ENCODE measurements around the gene CSF3.

Gene CSF3

DNA sequence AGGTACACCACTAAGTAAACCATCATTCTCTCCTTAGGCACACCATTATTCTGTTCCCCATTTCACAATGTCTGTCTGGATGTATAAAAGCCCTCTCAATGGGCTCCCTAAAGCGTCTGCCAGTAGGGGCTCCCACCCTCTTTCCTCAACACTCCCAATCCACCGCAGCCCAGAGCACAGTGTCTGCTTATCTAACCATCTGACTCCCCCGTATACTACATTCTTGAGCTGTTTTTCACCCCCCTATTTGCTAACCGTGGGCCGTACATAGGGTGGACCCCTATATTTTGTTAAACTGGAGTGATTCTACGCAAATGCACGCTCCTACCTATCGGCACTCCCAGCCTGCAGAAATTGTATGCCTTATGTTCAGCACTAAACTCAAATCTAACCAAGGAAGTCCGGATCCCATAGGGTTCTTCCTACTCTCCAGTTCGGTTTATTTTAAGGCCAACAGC lies 35.3 kb upstream of the CSF3 start:
- H3K9me3 ChIP-seq (replicated peaks; ENCODE audit: low read length) = no peaks in the 10 kb centered on the region
- H3K4me3 ChIP-seq (ENCODE audit: low read length) = peak overlapping the region; percentile 77
- peaks cover 3% of the 10 kb centered on the region for H3K27me3 ChIP-seq (ENCODE audit: control insufficient read depth, insufficient read depth, low read length)
- peak overlapping the region; percentile 92 for H3K4me2 ChIP-seq (ENCODE audit: low read length)
- peaks cover 8% of the 10 kb centered on the region for H3K36me3 ChIP-seq (ENCODE audit: insufficient read depth, low read length)
- H3K4me1 ChIP-seq (ENCODE audit: control insufficient read depth, insufficient read depth, low read length) = peaks cover 24% of the 10 kb centered on the region
- peak overlapping the region; percentile 74 for H3K9ac ChIP-seq (ENCODE audit: low read depth, low read length)

DNA sequence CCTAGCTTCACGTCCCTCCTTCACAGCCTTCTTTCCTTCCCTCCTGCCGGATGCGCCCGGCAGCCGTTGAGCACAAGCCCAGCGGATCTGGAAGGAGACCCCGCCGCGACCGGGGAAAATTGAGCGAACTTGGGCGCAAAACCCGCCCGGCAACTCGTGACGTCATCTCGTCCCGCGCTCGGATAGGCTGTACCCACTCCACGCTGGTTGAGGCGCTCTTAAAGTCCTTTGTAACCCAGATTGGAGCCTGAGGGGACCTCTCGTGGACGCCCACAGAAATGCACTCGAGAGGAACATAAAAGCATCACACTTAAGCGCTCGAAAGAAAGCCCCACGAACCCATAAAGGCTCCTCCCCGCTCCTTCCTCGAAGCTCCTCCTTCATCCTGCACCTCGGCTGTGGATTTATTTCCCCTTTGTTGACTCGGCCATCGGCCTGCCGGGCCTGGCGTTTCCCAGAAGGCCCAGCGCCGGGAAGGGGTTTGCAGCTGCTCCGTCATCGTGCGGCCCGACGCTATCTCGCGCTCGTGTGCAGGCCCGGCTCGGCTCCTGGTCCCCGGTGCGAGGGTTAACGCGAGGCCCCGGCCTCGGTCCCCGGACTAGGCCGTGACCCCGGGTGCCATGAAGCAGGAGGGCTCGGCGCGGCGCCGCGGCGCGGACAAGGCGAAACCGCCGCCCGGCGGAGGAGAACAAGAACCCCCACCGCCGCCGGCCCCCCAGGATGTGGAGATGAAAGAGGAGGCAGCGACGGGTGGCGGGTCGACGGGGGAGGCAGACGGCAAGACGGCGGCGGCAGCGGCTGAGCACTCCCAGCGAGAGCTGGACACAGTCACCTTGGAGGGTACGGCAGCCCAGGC lies 34.7 kb upstream of the CSF3 start, which contains the start of gene PSMD3:
Gene PSMD3, plus strand, starts transcription at position 457 of the 856 bp plus-strand sequence. Its CDS starts 164 bp downstream, at position 621.
- Histone ChIP-seq H3K9ac (ENCODE audit: low read depth, low read length) (peak within 1 kb of the TSS; percentile 99), H3K27me3 (ENCODE audit: control insufficient read depth, insufficient read depth, low read length) (peaks cover 2% of the 10 kb centered on the region), H3K36me3 (ENCODE audit: insufficient read depth, low read length) (peaks cover 15% of the 10 kb centered on the region), H3K9me3 (replicated peaks; ENCODE audit: low read length) (no peaks in the 10 kb centered on the region), H3K4me3 (ENCODE audit: low read length) (peak within 1 kb of the TSS; percentile 97), H3K4me2 (ENCODE audit: low read length) (peak within 1 kb of the TSS; percentile 98), H3K4me1 (ENCODE audit: control insufficient read depth, insufficient read depth, low read length) (peaks cover 24% of the 10 kb centered on the region)

DNA sequence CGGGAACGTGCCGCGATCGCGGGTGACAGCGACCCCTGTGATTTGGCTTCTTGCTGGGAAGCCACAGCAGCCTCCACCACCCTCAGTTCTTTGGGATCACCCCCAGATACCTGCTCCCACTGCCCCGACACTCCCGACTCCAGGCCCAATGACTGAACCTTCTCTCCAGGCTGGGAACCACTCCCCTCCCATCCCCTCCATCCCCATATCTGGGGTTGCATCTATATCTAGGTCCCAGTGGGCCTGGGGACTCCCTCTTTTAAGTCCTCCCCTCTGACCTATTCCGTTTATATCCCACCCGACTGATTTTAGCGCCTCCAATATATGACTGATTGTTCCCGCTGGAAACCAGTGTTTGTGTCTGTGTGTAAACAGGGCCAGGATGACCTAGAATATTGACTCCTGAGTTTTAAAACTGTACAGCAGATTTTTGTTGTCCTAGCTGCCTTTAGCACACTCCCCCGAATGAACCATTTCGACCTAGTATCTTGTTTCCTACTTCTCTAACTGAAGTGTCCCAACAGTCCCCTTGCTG lies 34.0 kb upstream of the CSF3 start:
- Histone ChIP-seq H3K9me3 (replicated peaks; ENCODE audit: low read length) (no peaks in the 10 kb centered on the region), H3K4me1 (ENCODE audit: control insufficient read depth, insufficient read depth, low read length) (peaks cover 24% of the 10 kb centered on the region), H3K4me2 (ENCODE audit: low read length) (peak overlapping the region; percentile 98), H3K9ac (ENCODE audit: low read depth, low read length) (peak overlapping the region; percentile 99), H3K36me3 (ENCODE audit: insufficient read depth, low read length) (peaks cover 21% of the 10 kb centered on the region), H3K4me3 (ENCODE audit: low read length) (peak overlapping the region; percentile 97), H3K27me3 (ENCODE audit: control insufficient read depth, insufficient read depth, low read length) (no peaks in the 10 kb centered on the region)

DNA sequence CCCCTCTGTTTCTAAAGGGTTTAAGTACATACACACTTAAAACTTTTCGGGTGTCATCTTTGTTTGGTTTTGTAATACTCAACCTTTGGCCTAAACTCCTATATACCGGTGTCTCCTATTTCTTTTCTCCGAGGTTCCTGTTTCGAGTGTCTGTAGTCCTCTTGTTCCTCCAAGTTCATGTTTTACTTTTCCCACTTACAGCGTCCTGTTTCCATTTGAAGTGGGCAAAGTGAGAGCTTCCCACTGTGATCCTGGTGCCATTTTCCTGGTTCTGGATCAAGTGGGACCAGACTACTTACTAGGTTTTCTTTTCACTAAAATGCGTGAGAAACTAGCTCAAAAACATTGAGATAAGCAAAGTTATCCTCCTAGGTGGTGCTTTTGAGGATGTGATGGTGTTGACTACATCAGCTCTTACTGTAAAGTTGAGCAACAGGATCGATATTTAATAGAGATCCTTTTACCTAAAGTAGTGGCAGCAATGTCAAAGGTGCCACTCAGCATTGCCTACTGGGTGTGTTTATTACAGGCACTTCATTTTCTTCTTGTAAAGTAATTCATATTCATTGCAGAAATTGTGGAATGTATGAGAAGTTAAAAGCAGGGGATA lies 33.4 kb upstream of the CSF3 start:
- H3K4me3 ChIP-seq (ENCODE audit: low read length) = peak overlapping the region; percentile 97
- H3K9ac ChIP-seq (ENCODE audit: low read depth, low read length) = peak overlapping the region; percentile 99
- peaks cover 27% of the 10 kb centered on the region for H3K36me3 ChIP-seq (ENCODE audit: insufficient read depth, low read length)
- H3K9me3 ChIP-seq (replicated peaks; ENCODE audit: low read length) = no peaks in the 10 kb centered on the region
- peak overlapping the region; percentile 98 for H3K4me2 ChIP-seq (ENCODE audit: low read length)
- H3K27me3 ChIP-seq (ENCODE audit: control insufficient read depth, insufficient read depth, low read length) = no peaks in the 10 kb centered on the region
- H3K4me1 ChIP-seq (ENCODE audit: control insufficient read depth, insufficient read depth, low read length) = peaks cover 24% of the 10 kb centered on the region

- Histone ChIP-seq H3K9me3 (replicated peaks; ENCODE audit: low read length) (no peaks in the 10 kb centered on the region), H3K27me3 (ENCODE audit: control insufficient read depth, insufficient read depth, low read length) (no peaks in the 10 kb centered on the region), H3K4me2 (ENCODE audit: low read length) (no peak overlapping the region), H3K4me1 (ENCODE audit: control insufficient read depth, insufficient read depth, low read length) (no peaks in the 10 kb centered on the region), H3K4me3 (ENCODE audit: low read length) (no peak overlapping the region), H3K9ac (ENCODE audit: low read depth, low read length) (no peak overlapping the region), H3K36me3 (ENCODE audit: insufficient read depth, low read length) (peaks cover 91% of the 10 kb centered on the region)
These were observed 26.9 kb upstream of the CSF3 start for GRCh38 chr17:39988206-39988810.

DNA sequence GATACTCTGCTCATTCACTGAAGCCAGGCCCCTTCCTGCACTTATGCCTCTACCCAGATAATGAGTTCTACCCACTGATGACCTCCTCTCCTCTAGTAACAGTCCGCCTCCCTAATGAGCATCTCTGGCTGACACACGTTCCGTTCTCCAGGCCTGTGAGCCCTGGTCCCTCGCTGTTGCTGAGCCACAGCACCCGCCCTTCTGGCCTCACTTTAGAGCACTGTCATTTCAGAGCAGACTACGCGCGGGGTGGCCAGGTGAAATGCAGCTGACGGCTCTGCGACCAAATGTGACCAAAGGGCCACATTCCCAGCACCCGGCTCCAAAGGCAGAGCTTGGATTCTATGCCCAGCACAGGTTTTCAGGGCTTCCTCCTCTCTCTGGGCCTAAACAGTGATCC lies 20.8 kb upstream of the CSF3 start:
- H3K4me2 ChIP-seq (ENCODE audit: low read length) = no peak overlapping the region
- no peak overlapping the region for H3K4me3 ChIP-seq (ENCODE audit: low read length)
- H3K27me3 ChIP-seq (ENCODE audit: control insufficient read depth, insufficient read depth, low read length) = no peaks in the 10 kb centered on the region
- H3K9me3 ChIP-seq (replicated peaks; ENCODE audit: low read length) = no peaks in the 10 kb centered on the region
- no peak overlapping the region for H3K9ac ChIP-seq (ENCODE audit: low read depth, low read length)
- peaks cover 86% of the 10 kb centered on the region for H3K36me3 ChIP-seq (ENCODE audit: insufficient read depth, low read length)
- no peaks in the 10 kb centered on the region for H3K4me1 ChIP-seq (ENCODE audit: control insufficient read depth, insufficient read depth, low read length)

DNA sequence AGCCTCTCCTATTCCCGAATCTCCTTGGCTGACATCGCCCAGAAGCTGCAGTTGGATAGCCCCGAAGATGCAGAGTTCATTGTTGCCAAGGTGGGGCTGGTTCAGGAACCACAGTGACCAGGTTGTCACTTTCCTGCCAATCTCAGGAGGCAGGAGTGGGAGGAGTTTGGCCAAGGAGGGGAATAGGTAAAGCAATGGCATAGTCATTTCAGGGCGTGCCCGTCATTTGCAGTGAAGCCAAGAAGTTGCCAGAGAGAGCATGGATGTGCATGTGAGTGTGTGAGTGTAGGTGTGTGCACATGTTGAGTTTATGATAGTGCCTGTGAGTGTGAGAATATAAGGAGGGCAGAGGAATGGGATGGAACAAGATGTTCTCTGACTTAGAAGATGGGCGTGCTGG lies 19.8 kb upstream of the CSF3 start:
- Histone ChIP-seq H3K9ac (ENCODE audit: low read depth, low read length) (no peak overlapping the region), H3K36me3 (ENCODE audit: insufficient read depth, low read length) (peaks cover 76% of the 10 kb centered on the region), H3K9me3 (replicated peaks; ENCODE audit: low read length) (no peaks in the 10 kb centered on the region), H3K4me3 (ENCODE audit: low read length) (no peak overlapping the region), H3K4me2 (ENCODE audit: low read length) (no peak overlapping the region), H3K4me1 (ENCODE audit: control insufficient read depth, insufficient read depth, low read length) (no peaks in the 10 kb centered on the region), H3K27me3 (ENCODE audit: control insufficient read depth, insufficient read depth, low read length) (no peaks in the 10 kb centered on the region)

DNA sequence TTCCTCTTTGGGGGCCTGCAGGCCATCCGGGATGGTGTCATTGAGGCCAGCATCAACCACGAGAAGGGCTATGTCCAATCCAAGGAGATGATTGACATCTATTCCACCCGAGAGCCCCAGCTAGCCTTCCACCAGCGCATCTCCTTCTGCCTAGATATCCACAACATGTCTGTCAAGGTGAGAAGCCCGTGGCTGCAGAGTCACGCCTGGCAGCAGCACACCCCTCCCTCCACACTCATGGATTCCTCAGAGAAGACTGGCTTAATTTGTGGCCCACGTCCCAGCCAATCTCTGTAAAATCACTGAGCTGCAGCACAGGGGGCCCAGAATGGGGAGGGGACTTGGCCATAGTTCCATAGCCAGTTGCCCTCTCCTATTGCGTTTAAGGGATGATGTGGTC lies 19.1 kb upstream of the CSF3 start:
- H3K9me3 ChIP-seq (replicated peaks; ENCODE audit: low read length) = no peaks in the 10 kb centered on the region
- peaks cover 69% of the 10 kb centered on the region for H3K36me3 ChIP-seq (ENCODE audit: insufficient read depth, low read length)

GRCh38 chr17:39996800-39997199 lies 18.4 kb upstream of the CSF3 start:
- Histone ChIP-seq H3K9ac (ENCODE audit: low read depth, low read length) (no peak overlapping the region), H3K4me3 (ENCODE audit: low read length) (no peak overlapping the region), H3K36me3 (ENCODE audit: insufficient read depth, low read length) (peaks cover 62% of the 10 kb centered on the region), H3K27me3 (ENCODE audit: control insufficient read depth, insufficient read depth, low read length) (no peaks in the 10 kb centered on the region), H3K9me3 (replicated peaks; ENCODE audit: low read length) (no peaks in the 10 kb centered on the region), H3K4me2 (ENCODE audit: low read length) (no peak overlapping the region), H3K4me1 (ENCODE audit: control insufficient read depth, insufficient read depth, low read length) (no peaks in the 10 kb centered on the region)

More for the DNA sequence above, 19.1 kb upstream of the CSF3 start:
- H3K4me1 ChIP-seq (ENCODE audit: control insufficient read depth, insufficient read depth, low read length) = no peaks in the 10 kb centered on the region
- no peak overlapping the region for H3K4me2 ChIP-seq (ENCODE audit: low read length)
- H3K27me3 ChIP-seq (ENCODE audit: control insufficient read depth, insufficient read depth, low read length) = no peaks in the 10 kb centered on the region
- H3K9ac ChIP-seq (ENCODE audit: low read depth, low read length) = no peak overlapping the region
- no peak overlapping the region for H3K4me3 ChIP-seq (ENCODE audit: low read length)

DNA sequence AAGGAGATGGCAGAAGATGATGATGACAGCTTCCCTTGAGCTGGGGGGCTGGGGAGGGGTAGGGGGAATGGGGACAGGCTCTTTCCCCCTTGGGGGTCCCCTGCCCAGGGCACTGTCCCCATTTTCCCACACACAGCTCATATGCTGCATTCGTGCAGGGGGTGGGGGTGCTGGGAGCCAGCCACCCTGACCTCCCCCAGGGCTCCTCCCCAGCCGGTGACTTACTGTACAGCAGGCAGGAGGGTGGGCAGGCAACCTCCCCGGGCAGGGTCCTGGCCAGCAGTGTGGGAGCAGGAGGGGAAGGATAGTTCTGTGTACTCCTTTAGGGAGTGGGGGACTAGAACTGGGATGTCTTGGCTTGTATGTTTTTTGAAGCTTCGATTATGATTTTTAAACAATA lies 17.7 kb upstream of the CSF3 start:
- no peaks in the 10 kb centered on the region for H3K27me3 ChIP-seq (ENCODE audit: control insufficient read depth, insufficient read depth, low read length)
- no peak overlapping the region for H3K4me2 ChIP-seq (ENCODE audit: low read length)
- H3K9ac ChIP-seq (ENCODE audit: low read depth, low read length) = no peak overlapping the region
- H3K4me1 ChIP-seq (ENCODE audit: control insufficient read depth, insufficient read depth, low read length) = no peaks in the 10 kb centered on the region
- peaks cover 55% of the 10 kb centered on the region for H3K36me3 ChIP-seq (ENCODE audit: insufficient read depth, low read length)
- no peaks in the 10 kb centered on the region for H3K9me3 ChIP-seq (replicated peaks; ENCODE audit: low read length)
- H3K4me3 ChIP-seq (ENCODE audit: low read length) = no peak overlapping the region

- Histone ChIP-seq H3K36me3 (ENCODE audit: insufficient read depth, low read length) (peaks cover 40% of the 10 kb centered on the region), H3K9me3 (replicated peaks; ENCODE audit: low read length) (no peaks in the 10 kb centered on the region), H3K9ac (ENCODE audit: low read depth, low read length) (no peak overlapping the region), H3K27me3 (ENCODE audit: control insufficient read depth, insufficient read depth, low read length) (no peaks in the 10 kb centered on the region), H3K4me1 (ENCODE audit: control insufficient read depth, insufficient read depth, low read length) (no peaks in the 10 kb centered on the region), H3K4me2 (ENCODE audit: low read length) (no peak overlapping the region), H3K4me3 (ENCODE audit: low read length) (no peak overlapping the region)
These were observed 16.2 kb upstream of the CSF3 start for GRCh38 chr17:39999067-39999466.

All from skeletal muscle satellite cell (primary cell).